ENCODE data around the gene CCDC141.

The CCDC141 gene

GRCh38 chr2:178827739-178828485, 222.0 kb downstream of the CCDC141 start:
- no peaks in the 10 kb centered on the region for H3K36me3 ChIP-seq (ENCODE audit: control insufficient read depth, insufficient read depth, low read length)
- DNase-seq (ENCODE audit: extremely low read depth, insufficient read length): no peak
- no peaks in the 10 kb centered on the region for H3K27me3 ChIP-seq (replicated peaks; ENCODE audit: control insufficient read depth, insufficient read depth, low read length)
- no peak overlapping the region for H3K4me3 ChIP-seq (replicated peaks; ENCODE audit: low read depth, low read length)
- TF ChIP-seq, protein P1, sequence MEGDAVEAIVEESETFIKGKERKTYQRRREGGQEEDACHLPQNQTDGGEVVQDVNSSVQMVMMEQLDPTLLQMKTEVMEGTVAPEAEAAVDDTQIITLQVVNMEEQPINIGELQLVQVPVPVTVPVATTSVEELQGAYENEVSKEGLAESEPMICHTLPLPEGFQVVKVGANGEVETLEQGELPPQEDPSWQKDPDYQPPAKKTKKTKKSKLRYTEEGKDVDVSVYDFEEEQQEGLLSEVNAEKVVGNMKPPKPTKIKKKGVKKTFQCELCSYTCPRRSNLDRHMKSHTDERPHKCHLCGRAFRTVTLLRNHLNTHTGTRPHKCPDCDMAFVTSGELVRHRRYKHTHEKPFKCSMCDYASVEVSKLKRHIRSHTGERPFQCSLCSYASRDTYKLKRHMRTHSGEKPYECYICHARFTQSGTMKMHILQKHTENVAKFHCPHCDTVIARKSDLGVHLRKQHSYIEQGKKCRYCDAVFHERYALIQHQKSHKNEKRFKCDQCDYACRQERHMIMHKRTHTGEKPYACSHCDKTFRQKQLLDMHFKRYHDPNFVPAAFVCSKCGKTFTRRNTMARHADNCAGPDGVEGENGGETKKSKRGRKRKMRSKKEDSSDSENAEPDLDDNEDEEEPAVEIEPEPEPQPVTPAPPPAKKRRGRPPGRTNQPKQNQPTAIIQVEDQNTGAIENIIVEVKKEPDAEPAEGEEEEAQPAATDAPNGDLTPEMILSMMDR (IDR thresholded peaks at IDR 0.05; ENCODE audit: insufficient read depth, low read length, poor library complexity, severe bottlenecking): no peak

GRCh38 chr2:178827111-178827510, 222.8 kb downstream of the CCDC141 start:
- no peaks in the 10 kb centered on the region for H3K36me3 ChIP-seq (ENCODE audit: control insufficient read depth, insufficient read depth, low read length)
- no peak overlapping the region for H3K4me3 ChIP-seq (replicated peaks; ENCODE audit: low read depth, low read length)
- H3K27me3 ChIP-seq (replicated peaks; ENCODE audit: control insufficient read depth, insufficient read depth, low read length): no peaks in the 10 kb centered on the region
- DNase-seq (ENCODE audit: extremely low read depth, insufficient read length): no peak
- TF ChIP-seq, protein P1 (IDR thresholded peaks at IDR 0.05; ENCODE audit: insufficient read depth, low read length, poor library complexity, severe bottlenecking): no peak

DNA sequence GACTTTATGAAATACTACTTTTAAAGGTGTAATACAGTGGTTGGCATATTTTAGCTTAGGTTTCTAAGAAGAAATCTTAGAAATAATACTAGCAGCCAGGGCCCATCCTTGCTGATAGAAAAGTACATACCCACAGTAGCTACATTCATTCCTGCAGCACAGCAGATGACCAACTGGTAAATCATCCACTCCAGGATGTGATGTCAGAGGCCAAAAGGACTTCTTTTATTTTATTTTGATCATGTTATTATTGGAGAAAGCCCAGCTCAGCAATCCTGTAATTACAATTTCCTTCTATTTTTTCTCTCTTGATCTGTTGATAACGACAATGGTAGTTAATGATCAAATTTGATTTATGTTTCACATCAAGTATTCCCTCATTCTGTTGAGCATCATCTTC, 224.8 kb downstream of the CCDC141 start:
- TF ChIP-seq, protein P1 (IDR thresholded peaks at IDR 0.05; ENCODE audit: insufficient read depth, low read length, poor library complexity, severe bottlenecking): no peak
- DNase-seq (ENCODE audit: extremely low read depth, insufficient read length): no peak
- no peaks in the 10 kb centered on the region for H3K27me3 ChIP-seq (replicated peaks; ENCODE audit: control insufficient read depth, insufficient read depth, low read length)
- H3K36me3 ChIP-seq (ENCODE audit: control insufficient read depth, insufficient read depth, low read length): no peaks in the 10 kb centered on the region
- H3K4me3 ChIP-seq (replicated peaks; ENCODE audit: low read depth, low read length): no peak overlapping the region

- TF ChIP-seq, protein P1 (IDR thresholded peaks at IDR 0.05; ENCODE audit: insufficient read depth, low read length, poor library complexity, severe bottlenecking): no peak
- DNase-seq (ENCODE audit: extremely low read depth, insufficient read length): no peak
Observed at GRCh38 chr2:178824181-178824580, 225.8 kb downstream of the CCDC141 start.

GRCh38 chr2:178819992-178820391, 229.9 kb downstream of the CCDC141 start:
- TF ChIP-seq, protein P1 (IDR thresholded peaks at IDR 0.05; ENCODE audit: insufficient read depth, low read length, poor library complexity, severe bottlenecking): no peak
- H3K27me3 ChIP-seq (replicated peaks; ENCODE audit: control insufficient read depth, insufficient read depth, low read length): no peaks in the 10 kb centered on the region
- no peaks in the 10 kb centered on the region for H3K36me3 ChIP-seq (ENCODE audit: control insufficient read depth, insufficient read depth, low read length)
- DNase-seq (ENCODE audit: extremely low read depth, insufficient read length): peak; percentile 29
- no peak overlapping the region for H3K4me3 ChIP-seq (replicated peaks; ENCODE audit: low read depth, low read length)

More at GRCh38 chr2:178824181-178824580, 225.8 kb downstream of the CCDC141 start:
- Histone ChIP-seq H3K36me3 (ENCODE audit: control insufficient read depth, insufficient read depth, low read length) (no peaks in the 10 kb centered on the region), H3K4me3 (replicated peaks; ENCODE audit: low read depth, low read length) (no peak overlapping the region), H3K27me3 (replicated peaks; ENCODE audit: control insufficient read depth, insufficient read depth, low read length) (no peaks in the 10 kb centered on the region)

Data from GM06990 (cell line).